Measurements from ENCODE around the gene ADGRL3. TPM values are rescaled to one million over a fixed set of nuclear protein-coding genes. Genes with fewer than 3 reads are reported as not detected.

ADGRL3 gene
- total RNA-seq, 1 donor from 2014 or later, result 31.3 TPM

GRCh38 chr4:61401771-61402170 is 201.6 kb downstream of the ADGRL3 start:
- Histone ChIP-seq H2AFZ (ENCODE audit: low read depth, low read length) (no peak overlapping the region), H3K9ac (ENCODE audit: low read length) (no peak overlapping the region), H3K4me2 (ENCODE audit: low read length) (no peak overlapping the region), H3K79me2 (ENCODE audit: insufficient read depth, low read length) (no peaks in the 10 kb centered on the region), H3K4me1 (ENCODE audit: insufficient read depth, low read length) (no peaks in the 10 kb centered on the region), H3K36me3 (ENCODE audit: insufficient read depth, low read length) (no peaks in the 10 kb centered on the region), H4K20me1 (ENCODE audit: insufficient read depth, low read length) (no peaks in the 10 kb centered on the region), H3K27me3 (ENCODE audit: insufficient read depth, low read length) (no peaks in the 10 kb centered on the region), H3K4me3 (ENCODE audit: insufficient read depth, low read depth, low read length) (no peak overlapping the region), H3K27ac (ENCODE audit: low read depth, low read length) (no peak overlapping the region), H3K9me3 (ENCODE audit: insufficient read depth, low read depth, low read length) (no peaks in the 10 kb centered on the region)
- no peaks in the 10 kb centered on the region for H3K9me3 Mint-ChIP-seq (ENCODE audit: unreplicated experiment)
- no peak for FAIRE-seq
- TF ChIP-seq EZH2 (IDR thresholded peaks at IDR 0.05; ENCODE audit: insufficient read depth, low read length), result no peak
- TF ChIP-seq, protein P1, sequence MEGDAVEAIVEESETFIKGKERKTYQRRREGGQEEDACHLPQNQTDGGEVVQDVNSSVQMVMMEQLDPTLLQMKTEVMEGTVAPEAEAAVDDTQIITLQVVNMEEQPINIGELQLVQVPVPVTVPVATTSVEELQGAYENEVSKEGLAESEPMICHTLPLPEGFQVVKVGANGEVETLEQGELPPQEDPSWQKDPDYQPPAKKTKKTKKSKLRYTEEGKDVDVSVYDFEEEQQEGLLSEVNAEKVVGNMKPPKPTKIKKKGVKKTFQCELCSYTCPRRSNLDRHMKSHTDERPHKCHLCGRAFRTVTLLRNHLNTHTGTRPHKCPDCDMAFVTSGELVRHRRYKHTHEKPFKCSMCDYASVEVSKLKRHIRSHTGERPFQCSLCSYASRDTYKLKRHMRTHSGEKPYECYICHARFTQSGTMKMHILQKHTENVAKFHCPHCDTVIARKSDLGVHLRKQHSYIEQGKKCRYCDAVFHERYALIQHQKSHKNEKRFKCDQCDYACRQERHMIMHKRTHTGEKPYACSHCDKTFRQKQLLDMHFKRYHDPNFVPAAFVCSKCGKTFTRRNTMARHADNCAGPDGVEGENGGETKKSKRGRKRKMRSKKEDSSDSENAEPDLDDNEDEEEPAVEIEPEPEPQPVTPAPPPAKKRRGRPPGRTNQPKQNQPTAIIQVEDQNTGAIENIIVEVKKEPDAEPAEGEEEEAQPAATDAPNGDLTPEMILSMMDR (IDR thresholded peaks at IDR 0.05; ENCODE audit: insufficient read depth, low read depth, low read length), result no peak
- H3K4me1 Mint-ChIP-seq (ENCODE audit: low read depth, unreplicated experiment), result peaks cover 5% of the 10 kb centered on the region
- DNase-seq (ENCODE audit: low read depth), result no peak
- no peaks in the 10 kb centered on the region for H3K27me3 Mint-ChIP-seq (ENCODE audit: low read depth, unreplicated experiment)
- H3K36me3 Mint-ChIP-seq (ENCODE audit: low read depth, unreplicated experiment), result no peaks in the 10 kb centered on the region
- no peak overlapping the region for H3K4me3 Mint-ChIP-seq (ENCODE audit: unreplicated experiment)
- no peak overlapping the region for H3K27ac Mint-ChIP-seq (ENCODE audit: unreplicated experiment)

DNA sequence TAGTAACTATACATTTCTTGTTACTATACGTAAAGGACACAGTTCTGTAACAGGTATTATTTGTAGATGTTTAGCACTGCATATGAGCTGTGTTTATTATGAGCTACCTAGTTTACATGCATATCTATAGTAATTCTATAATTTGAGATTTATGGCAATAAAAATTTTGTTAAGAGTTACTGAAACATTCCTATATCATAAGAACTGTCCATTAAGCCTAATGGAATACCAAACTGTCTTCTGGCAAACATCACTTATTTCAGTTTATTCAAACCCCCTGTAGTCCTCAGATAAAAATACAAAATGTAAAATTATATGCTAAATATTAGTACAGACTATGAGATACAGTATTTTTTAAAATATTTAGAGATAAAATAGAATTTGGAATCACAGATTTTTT is 205.2 kb downstream of the ADGRL3 start:
- TF ChIP-seq, protein P1 (IDR thresholded peaks at IDR 0.05; ENCODE audit: insufficient read depth, low read depth, low read length), result no peak
- no peak for TF ChIP-seq EZH2 (IDR thresholded peaks at IDR 0.05; ENCODE audit: insufficient read depth, low read length)
- Histone ChIP-seq H3K4me3 (ENCODE audit: insufficient read depth, low read depth, low read length) (no peak overlapping the region), H3K36me3 (ENCODE audit: insufficient read depth, low read length) (no peaks in the 10 kb centered on the region), H3K79me2 (ENCODE audit: insufficient read depth, low read length) (no peaks in the 10 kb centered on the region), H2AFZ (ENCODE audit: low read depth, low read length) (no peak overlapping the region), H3K9ac (ENCODE audit: low read length) (no peak overlapping the region), H3K4me2 (ENCODE audit: low read length) (no peak overlapping the region), H3K4me1 (ENCODE audit: insufficient read depth, low read length) (no peaks in the 10 kb centered on the region), H3K27me3 (ENCODE audit: insufficient read depth, low read length) (no peaks in the 10 kb centered on the region), H3K27ac (ENCODE audit: low read depth, low read length) (no peak overlapping the region), H3K9me3 (ENCODE audit: insufficient read depth, low read depth, low read length) (no peaks in the 10 kb centered on the region), H4K20me1 (ENCODE audit: insufficient read depth, low read length) (no peaks in the 10 kb centered on the region)
- DNase-seq (ENCODE audit: low read depth) (no peak), FAIRE-seq (no peak)
- Mint-ChIP-seq H3K4me1 (ENCODE audit: low read depth, unreplicated experiment) (peaks cover 3% of the 10 kb centered on the region), H3K4me3 (ENCODE audit: unreplicated experiment) (no peak overlapping the region), H3K27me3 (ENCODE audit: low read depth, unreplicated experiment) (no peaks in the 10 kb centered on the region), H3K27ac (ENCODE audit: unreplicated experiment) (no peak overlapping the region), H3K36me3 (ENCODE audit: low read depth, unreplicated experiment) (no peaks in the 10 kb centered on the region), H3K9me3 (ENCODE audit: unreplicated experiment) (no peaks in the 10 kb centered on the region)

- H3K4me3 ChIP-seq (ENCODE audit: insufficient read depth, low read depth, low read length), result no peak overlapping the region
- H3K36me3 Mint-ChIP-seq (ENCODE audit: low read depth, unreplicated experiment), result no peaks in the 10 kb centered on the region
- H3K27me3 Mint-ChIP-seq (ENCODE audit: low read depth, unreplicated experiment), result no peaks in the 10 kb centered on the region
- H3K9me3 Mint-ChIP-seq (ENCODE audit: unreplicated experiment), result no peaks in the 10 kb centered on the region
- H3K4me2 ChIP-seq (ENCODE audit: low read length), result no peak overlapping the region
- no peak overlapping the region for H3K9ac ChIP-seq (ENCODE audit: low read length)
- H3K27ac Mint-ChIP-seq (ENCODE audit: unreplicated experiment), result no peak overlapping the region
- no peaks in the 10 kb centered on the region for H3K27me3 ChIP-seq (ENCODE audit: insufficient read depth, low read length)
- no peaks in the 10 kb centered on the region for H3K9me3 ChIP-seq (ENCODE audit: insufficient read depth, low read depth, low read length)
- TF ChIP-seq EZH2 (IDR thresholded peaks at IDR 0.05; ENCODE audit: insufficient read depth, low read length), result no peak
- TF ChIP-seq, protein P1 (IDR thresholded peaks at IDR 0.05; ENCODE audit: insufficient read depth, low read depth, low read length), result no peak
- DNase-seq (ENCODE audit: low read depth), result peak; percentile 10
- H3K4me1 ChIP-seq (ENCODE audit: insufficient read depth, low read length), result no peaks in the 10 kb centered on the region
- H3K36me3 ChIP-seq (ENCODE audit: insufficient read depth, low read length), result no peaks in the 10 kb centered on the region
- FAIRE-seq, result no peak
- H3K4me1 Mint-ChIP-seq (ENCODE audit: low read depth, unreplicated experiment), result peaks cover 3% of the 10 kb centered on the region
- H3K79me2 ChIP-seq (ENCODE audit: insufficient read depth, low read length), result no peaks in the 10 kb centered on the region
- H4K20me1 ChIP-seq (ENCODE audit: insufficient read depth, low read length), result no peaks in the 10 kb centered on the region
- H2AFZ ChIP-seq (ENCODE audit: low read depth, low read length), result no peak overlapping the region
- H3K27ac ChIP-seq (ENCODE audit: low read depth, low read length), result no peak overlapping the region
- H3K4me3 Mint-ChIP-seq (ENCODE audit: unreplicated experiment), result no peak overlapping the region
Measured at GRCh38 chr4:61406677-61407076, 206.6 kb downstream of the ADGRL3 start.
